ENCODE results near the gene SLC24A3.
"Not testable (repeated sequence)": the region's sequence is repeated elsewhere in the genome, so short reads cannot be mapped to it uniquely, and the experiment has no call there.

Gene SLC24A3

DNA sequence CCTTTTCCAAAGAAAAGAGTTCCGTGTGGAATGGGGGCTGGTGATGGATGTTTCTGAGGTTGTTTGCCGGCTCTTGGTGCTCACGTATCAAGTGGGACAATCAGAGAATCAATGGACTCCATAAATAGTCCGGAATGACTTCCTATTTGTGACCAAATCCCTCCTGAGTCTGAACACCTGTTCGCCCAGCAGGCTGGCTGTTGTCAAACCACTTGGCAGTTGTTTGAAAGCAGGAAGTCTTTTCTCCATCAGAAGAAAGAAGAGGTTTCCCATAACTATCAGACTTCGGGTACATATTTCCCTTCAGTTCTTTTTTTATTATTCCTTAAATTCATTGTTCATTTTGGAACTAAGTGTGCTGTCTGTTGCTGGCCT is 390.9 kb downstream of the SLC24A3 start:
- DNase-seq, result peak in 2 of 3 experiments; percentile 26 to 72

GRCh38 chr20:19605786-19606485 is 393.5 kb downstream of the SLC24A3 start:
- no peak for DNase-seq

GRCh38 chr20:19609642-19610223 is 397.3 kb downstream of the SLC24A3 start:
- no peak for DNase-seq

DNA sequence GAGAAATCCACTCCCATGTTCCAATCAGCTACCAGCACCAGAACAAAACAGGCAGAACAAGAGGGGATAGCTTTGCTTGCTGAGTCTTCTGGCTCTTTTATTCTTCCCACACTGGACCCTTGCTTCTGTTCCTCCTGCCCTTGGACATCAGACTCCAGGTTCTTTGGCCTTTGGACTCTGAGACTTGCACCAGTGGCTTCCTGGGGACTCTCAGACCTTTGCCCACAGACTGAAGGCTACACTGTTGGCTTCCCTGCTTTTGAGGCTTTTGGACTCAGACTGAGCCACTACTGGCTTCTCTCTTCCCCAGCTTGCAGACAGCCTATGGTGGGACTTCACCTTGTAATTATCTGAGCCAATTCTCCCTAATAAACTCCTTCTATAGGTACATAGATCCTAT is 403.2 kb downstream of the SLC24A3 start:
- no peak for DNase-seq

- no peak for DNase-seq
Observed at GRCh38 chr20:19616081-19616480, 403.6 kb downstream of the SLC24A3 start.

DNA sequence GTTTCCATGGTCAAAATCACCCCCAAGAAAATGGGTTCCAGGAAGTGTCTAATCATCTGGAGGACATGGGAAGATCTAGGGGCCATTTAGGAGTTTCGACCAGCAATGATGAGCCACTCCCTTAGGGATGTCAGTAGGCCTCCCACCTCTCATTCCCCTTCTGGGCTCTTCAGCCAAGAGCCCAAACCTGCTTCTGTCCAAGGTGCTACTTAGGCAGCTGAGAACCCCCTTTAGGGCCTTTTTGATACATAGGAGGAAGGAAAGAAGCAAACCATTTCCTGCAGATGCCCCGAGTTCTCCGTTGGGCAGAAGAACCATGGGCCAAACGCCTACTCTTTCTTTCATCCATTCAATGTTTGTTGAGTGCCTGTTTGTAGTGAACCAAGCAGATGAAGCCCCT is 404.2 kb downstream of the SLC24A3 start:
- DNase-seq, result no peak

- DNase-seq, result no peak
Observed at GRCh38 chr20:19617256-19617655, 404.8 kb downstream of the SLC24A3 start.

DNA sequence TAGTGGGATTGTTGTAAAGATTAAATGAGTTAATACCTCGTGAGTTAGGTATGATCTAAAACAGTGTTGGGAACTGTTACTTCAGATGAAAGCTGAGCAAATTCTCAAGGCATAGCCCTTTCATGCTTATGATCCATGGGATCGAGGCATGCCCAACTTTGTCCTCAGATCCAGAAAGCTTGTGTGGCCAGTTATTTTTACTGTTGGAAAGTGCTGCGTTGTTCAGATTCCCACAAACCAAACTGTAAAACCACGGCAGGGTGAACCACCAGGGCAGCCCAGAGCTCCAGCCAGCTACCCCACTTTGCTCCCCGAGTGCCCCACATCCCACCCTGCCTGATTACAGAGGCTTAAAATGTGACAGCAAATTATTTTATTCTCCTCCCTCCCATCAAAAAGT is 406.3 kb downstream of the SLC24A3 start:
- DNase-seq, result no peak

DNA sequence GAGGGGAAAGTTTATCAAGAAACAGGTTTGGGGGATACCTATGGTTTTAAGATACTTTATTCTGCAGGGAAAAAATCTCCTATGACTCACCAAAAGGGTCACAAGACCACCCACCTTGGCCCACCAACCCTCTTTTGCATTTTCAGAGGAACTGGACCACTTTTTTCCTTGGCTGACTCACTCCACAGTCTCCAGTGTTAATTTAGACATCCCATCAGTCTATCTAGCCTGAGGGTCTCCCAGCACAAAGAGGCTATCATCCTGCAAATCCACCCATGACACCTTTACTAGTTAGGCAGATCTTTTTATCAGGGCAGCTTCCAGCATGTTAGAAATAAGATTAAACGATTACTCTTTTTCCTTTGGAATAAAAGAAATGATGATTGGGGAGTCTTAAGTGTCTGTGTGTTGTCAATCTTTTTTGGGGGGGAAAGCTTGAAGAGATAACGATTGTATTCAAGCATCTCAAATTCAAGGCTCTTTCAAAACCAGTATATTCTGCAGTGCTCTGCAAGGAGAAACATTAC is 407.5 kb downstream of the SLC24A3 start:
- no peak for DNase-seq

DNA sequence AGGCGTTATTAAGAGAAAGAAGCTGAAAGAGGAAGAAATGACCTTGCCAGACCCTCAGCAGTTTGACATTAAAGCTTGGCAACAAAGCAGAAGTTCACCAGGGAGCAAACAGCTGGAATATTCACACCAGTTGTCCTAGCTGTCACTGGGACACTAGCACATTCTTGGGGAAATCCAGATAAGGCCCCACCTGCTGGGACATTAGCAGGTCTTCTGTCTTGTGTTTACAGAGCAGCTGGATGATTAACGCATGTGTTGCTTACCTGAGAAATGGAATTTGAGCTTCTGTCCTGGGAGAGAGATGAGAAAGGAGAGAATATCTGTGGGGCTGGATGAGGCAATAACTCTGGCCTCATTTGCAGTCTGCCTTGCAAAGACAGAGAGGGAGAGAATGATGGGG is 408.0 kb downstream of the SLC24A3 start:
- peak in 1 of 3 experiments; percentile 13 for DNase-seq

DNA sequence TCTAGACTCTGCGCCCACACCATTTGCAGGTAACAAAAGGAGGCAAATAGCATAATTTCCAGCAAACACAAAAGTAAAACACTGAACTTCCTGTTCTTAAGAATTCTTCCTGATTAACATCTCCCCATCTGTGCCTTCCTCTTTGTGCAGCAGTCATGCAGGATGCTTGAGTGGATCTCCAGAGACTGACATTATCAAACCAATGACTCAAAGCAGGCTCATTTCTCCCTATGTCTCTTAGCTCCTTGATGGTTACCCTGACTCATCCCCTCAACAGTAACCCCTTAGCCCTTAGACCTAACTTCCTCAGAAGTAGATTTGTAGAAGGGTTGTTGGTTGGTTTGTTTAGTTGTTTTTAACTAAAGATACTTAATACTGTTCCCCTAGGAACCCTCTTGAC is 408.6 kb downstream of the SLC24A3 start:
- no peak for DNase-seq

GRCh38 chr20:19624221-19624965 is 412.0 kb downstream of the SLC24A3 start:
- DNase-seq, result no peak

- DNase-seq, result no peak
Observed at GRCh38 chr20:19625426-19625825, 413.0 kb downstream of the SLC24A3 start.

DNA sequence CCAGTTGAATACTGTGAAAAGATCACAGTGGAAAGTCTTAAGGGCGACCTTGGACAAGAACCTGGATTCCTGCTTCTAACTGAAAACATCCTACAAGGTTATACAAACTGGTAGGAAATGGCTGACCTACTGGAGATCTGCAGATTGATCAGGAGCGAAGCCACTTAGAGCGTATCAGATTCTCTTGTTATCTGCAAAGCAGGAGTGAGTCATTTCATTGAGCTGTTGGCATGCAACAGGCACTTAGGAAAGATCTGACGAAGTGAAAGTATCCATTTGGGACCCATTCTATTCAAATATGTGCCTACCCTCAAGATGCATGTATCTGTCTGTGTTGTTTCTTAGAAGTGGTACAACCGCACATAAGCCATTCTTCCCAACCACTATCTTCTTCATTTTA is 414.5 kb downstream of the SLC24A3 start:
- no peak for DNase-seq

- peak; percentile 37 to 78 (median 65) for DNase-seq
Observed at GRCh38 chr20:19628570-19629134, 416.2 kb downstream of the SLC24A3 start.

- no peak for DNase-seq
Observed at GRCh38 chr20:19631410-19631809, 419.0 kb downstream of the SLC24A3 start.

- no peak for DNase-seq
Observed at GRCh38 chr20:19633985-19634384, 421.5 kb downstream of the SLC24A3 start.

- DNase-seq, result not testable (repeated sequence)
Observed at GRCh38 chr20:19639471-19640045, 427.1 kb downstream of the SLC24A3 start.

DNA sequence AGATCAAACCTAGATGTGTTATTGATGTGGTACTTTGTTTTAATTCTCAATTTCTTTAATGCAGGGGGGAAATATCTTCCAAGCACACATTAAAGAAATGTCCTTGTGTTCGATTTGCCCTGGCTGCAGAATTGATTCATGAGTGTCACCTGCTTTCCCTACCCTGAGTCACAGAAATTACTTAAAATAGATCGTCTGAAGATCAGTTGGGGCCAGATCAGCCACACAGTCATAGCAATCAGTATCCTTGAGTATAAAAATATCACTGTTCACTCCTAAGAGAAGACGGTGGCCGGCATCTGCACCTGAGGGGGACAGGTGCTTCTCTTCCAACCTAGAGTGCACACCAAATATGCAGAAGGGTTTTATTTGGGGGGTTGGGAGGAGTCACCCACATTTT is 430.4 kb downstream of the SLC24A3 start:
- DNase-seq, result no peak

- no peak for DNase-seq
Observed at GRCh38 chr20:19644085-19644484, 431.6 kb downstream of the SLC24A3 start.

DNA sequence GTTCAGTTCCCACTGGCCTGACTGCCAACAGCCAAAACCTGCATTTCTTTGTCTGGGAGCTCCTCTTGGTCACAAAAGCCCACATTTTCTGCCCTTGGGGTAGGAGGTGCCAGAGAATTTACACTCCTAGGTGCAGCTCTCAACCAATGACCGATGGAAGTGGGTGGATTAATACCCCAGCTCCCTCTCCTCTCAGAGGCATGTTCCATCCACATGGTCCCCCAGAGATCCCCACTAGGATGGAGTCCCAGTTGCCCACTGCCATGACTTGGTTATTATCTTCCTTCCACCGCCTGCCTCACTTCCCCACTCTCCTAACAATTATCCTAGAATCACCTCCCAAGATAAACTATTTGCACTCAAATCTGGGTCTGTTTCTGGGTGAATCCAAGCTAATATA is 434.5 kb downstream of the SLC24A3 start:
- DNase-seq, result no peak

DNA sequence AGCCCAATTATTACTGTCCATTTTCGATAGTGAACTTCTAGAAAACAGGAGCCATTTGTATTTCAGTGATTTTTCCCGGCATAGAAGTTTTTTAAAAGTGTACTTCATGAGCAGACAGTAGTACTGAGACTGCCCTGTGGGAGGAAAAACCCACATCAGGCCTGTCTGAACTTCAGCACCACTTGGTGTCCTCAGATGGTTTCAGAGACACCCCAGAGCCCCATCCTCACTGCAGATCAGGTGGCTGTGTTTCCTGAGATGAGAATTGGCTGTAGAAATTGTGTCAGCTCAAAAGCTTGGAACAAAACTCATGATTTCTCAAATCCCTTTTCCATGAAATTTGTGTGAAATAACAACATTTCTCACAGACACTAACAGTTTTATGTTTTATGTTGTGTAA is 435.6 kb downstream of the SLC24A3 start:
- DNase-seq, result no peak

- DNase-seq, result no peak
Observed at GRCh38 chr20:19649041-19649440, 436.6 kb downstream of the SLC24A3 start.
